ENCODE data around the gene DAAM1.

DNA sequence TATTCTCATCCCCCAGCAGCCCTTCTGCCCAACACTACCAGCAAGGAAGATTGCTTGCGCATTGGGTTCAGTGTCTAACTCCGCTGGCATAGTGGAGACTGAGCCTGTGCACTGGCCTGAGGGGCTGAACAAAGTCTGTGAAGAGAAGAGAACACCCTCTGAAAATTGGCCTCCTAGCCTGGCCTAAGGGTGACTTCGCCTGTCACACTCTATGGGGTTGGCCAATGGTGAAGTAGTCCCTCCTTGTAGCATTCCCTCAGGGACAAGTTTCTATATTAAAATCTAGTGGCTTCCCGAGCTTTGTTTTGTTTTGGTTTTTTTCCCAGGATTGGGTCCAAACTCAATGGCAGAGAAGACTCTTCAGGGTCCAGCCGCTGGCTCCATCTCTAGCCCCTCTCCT lies 49.1 kb upstream of the DAAM1 start:
- TF ChIP-seq POLR2A (IDR thresholded peaks at IDR 0.05): no peak
- TF ChIP-seq, protein P1, sequence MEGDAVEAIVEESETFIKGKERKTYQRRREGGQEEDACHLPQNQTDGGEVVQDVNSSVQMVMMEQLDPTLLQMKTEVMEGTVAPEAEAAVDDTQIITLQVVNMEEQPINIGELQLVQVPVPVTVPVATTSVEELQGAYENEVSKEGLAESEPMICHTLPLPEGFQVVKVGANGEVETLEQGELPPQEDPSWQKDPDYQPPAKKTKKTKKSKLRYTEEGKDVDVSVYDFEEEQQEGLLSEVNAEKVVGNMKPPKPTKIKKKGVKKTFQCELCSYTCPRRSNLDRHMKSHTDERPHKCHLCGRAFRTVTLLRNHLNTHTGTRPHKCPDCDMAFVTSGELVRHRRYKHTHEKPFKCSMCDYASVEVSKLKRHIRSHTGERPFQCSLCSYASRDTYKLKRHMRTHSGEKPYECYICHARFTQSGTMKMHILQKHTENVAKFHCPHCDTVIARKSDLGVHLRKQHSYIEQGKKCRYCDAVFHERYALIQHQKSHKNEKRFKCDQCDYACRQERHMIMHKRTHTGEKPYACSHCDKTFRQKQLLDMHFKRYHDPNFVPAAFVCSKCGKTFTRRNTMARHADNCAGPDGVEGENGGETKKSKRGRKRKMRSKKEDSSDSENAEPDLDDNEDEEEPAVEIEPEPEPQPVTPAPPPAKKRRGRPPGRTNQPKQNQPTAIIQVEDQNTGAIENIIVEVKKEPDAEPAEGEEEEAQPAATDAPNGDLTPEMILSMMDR (IDR thresholded peaks at IDR 0.05 in 8 of 11, conservative IDR thresholded peaks at IDR 0.05 in 3 of 11): no peak
- TF ChIP-seq POLR2AphosphoS5 (IDR thresholded peaks at IDR 0.05): no peak

All from spleen (tissue), 7 donors.